HG02642 (cell line): ENCODE results near the gene NRCAM.

Experiments used
- ATAC-seq: cut with Tn5 transposase; IDR thresholded peaks from one replicate; pipeline ENCODE4 v1.9.1; 2021; ENCODE audit warnings: mild to moderate bottlenecking; ENCODE audit not compliant: unreplicated experiment, poor library complexity

Gene NRCAM

GRCh38 chr7:108143658-108144420, 312.4 kb downstream of the NRCAM start:
- ATAC-seq = no peak

GRCh38 chr7:108142675-108143259, 313.5 kb downstream of the NRCAM start:
- no peak for ATAC-seq

GRCh38 chr7:108142180-108142579, 314.1 kb downstream of the NRCAM start:
- no peak for ATAC-seq

DNA sequence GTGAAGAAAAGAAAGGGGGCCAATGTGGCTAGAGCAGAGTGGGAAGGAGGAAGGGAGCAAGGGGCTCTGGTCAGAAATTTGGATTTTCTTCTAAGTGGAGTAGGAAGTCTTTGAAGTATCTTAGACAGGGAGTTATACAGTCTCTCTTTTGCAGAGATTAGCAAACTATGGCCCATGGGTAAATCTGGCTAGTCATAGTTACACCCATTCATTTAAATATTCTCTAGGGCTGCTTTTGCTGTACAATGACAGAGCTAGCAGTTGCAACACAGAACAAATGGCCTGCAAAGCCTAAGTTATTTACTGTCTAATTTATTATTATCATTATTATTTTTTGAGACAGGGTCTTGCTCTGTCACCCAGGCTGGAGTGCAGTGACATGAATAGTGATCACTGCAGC, 315.6 kb downstream of the NRCAM start:
- ATAC-seq = no peak

DNA sequence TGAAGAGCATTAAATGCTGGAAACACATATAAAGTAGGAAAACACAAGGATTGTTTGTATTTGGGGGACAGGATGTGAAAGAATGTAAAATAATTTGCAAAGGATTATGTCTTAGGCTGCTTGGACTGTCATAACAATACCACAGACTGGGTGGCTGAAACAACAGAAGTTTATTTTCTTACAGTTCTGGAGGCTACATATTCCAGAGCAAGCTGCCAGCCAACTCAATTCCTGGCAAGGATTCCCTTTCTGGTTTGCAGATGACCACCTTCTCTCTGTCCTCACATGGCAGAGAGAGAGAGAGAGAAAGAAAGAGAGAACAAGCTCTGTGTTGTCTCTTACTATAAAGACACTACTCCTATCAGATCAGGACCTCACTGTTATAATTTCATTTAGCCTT, 317.3 kb downstream of the NRCAM start:
- ATAC-seq = no peak

- no peak for ATAC-seq
Measured at GRCh38 chr7:108137993-108138392, 318.2 kb downstream of the NRCAM start.

DNA sequence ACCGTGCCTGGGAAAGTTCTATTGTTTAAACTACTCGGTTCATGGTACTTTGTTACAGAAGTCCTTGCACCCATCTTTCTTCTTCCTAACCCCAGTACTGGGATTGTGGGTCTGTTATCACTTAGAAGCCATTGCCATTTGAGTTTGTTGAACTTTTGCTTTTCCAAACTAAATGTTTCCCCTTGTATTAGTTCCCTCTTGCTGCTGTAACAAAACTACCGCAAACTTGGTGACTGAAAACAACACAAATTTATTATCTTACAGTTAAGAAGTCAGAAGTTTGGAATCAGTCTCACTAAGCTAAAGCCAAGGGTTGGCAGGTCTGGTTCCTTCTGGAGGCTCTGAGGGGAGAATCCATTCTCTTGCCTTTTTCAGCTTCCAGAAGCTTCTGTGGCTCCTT, 319.2 kb downstream of the NRCAM start:
- no peak for ATAC-seq

- ATAC-seq = peak; percentile 20
Measured at GRCh38 chr7:108136191-108136688, 320.0 kb downstream of the NRCAM start.

GRCh38 chr7:108135446-108136190, 320.6 kb downstream of the NRCAM start:
- peak; percentile 97 for ATAC-seq

GRCh38 chr7:108134486-108134885, 321.8 kb downstream of the NRCAM start:
- no peak for ATAC-seq

GRCh38 chr7:108132551-108133265, 323.5 kb downstream of the NRCAM start:
- ATAC-seq = no peak

GRCh38 chr7:108130261-108130660, 326.0 kb downstream of the NRCAM start, which contains the start of gene LAMB4:
Gene LAMB4, minus strand, starts transcription at chr7:108130361. Its CDS starts 7,197 bp downstream, at chr7:108123164.
- ATAC-seq = no peak

DNA sequence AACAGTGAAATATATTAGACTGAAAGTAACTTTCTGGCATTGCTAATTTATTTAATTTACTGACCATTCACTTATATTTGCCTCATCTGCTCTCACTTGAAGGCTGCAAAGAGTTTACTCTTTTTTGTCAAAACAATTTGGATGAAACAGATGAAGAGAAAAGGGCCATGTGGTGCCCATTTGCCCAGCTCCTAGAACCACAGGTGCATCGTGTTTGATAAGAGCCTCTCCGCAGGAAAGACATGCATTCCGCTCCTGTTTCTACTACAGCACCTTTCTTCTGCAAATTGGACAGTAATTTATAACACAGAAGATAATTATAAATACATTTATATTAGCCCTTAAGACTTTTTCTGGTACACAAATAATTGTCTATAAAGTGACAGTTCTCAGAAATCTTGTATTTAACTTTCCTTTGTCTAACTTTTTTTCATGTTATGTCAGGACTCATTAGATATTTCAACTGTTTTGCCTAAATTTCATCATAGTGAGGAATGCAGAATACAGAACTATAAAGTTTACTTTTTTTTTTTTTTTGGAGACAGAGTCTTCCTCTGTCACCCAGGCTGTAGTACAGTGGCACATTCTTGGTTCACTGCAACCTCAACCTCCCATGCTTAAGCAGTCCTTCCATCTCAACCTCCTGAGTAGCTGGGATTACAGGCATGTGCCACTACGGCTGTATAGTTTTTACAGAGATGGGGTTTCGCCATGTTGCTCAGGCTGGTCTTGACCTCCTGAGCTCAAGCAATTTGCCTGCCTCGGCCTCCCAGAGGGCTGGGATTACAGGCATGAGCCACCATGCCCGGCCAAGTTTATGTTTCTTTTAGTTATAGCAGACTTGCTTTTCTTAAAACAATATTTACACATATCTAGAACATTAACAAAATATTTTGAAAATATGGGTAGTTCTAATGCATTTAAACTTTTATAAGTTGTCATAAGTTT, 326.9 kb downstream of the NRCAM start:
- no peak for ATAC-seq

- no peak for ATAC-seq
Measured at GRCh38 chr7:108128514-108128913, 327.7 kb downstream of the NRCAM start.

DNA sequence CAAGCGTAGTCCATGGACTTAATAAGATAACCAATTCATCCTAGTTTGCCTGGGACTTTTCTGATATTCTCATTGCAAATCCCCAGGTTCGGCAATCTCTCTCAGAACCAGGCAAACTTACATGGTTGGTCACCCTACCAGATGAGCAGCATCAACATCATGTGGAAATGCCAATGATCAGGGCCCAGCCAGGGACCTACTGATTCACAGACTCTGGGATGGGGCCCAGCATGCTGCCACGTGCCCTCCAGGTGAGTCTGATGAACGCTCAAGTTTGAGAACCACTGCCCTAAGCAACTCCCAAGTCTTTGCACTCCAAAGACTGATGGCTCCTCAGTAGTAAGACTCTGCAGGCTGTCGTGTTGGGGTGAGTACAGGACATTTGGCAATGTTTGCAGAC, 328.8 kb downstream of the NRCAM start:
- ATAC-seq = no peak

DNA sequence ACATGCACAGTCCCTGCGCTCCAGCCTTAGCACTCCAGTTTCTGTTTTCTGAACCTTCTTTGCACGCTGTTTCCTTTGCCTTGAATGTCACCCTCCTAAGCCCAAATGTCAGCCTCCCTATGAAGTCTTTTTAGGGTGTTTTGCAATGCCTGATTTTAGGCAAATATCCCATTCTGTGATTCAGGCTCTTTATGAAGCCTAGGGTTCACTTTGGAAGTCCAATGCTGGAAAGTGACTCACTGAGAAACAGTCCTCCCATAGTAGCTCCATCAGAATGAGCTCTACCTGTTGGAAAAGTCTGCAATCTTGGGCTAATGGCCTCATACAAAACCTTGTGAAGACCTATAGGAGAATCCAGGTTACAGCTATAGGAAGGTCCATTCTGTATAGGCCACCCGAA, 331.4 kb downstream of the NRCAM start:
- ATAC-seq = no peak

GRCh38 chr7:108122181-108122580, 334.1 kb downstream of the NRCAM start:
- no peak for ATAC-seq

DNA sequence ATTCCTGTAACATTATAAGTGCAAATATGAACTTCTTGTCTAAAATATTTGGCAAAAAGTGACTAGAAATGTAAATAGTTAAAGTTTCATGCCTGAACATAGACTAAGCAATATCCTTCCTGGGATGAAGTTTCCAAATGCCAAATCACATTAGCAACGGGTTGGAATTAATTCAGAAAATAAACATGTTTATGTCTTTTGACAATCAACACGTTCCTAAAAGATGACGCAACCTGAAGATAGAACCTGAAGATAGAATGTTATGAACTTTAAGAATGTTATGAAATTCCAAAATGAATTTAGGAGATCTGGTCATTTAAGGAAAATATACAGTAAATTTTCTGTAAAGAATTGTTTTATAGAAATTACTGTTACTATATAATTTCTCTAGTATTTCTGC, 335.3 kb downstream of the NRCAM start:
- no peak for ATAC-seq

DNA sequence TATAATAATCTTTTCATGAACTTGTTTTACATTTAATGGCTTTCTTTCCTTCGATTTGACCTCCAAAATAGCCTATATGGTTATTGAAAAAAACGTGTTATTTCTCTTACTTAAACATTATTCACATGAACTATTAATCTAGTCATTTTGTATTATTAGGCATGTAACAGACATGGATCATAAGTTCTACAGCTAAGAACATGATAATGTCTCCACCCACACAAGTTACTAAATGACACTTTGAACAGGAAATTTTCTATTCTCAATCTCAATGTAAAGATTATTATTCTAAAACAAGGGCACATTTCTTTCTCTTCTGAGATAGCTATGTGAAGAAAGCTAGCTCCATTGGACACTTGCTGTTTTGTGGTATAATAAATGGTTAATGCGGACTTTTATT, 336.0 kb downstream of the NRCAM start:
- ATAC-seq = no peak
